Smooth muscle cell (in vitro differentiated cells): Measurements from ENCODE around the gene DAAM1. TPM values are rescaled to one million over a fixed set of nuclear protein-coding genes. Genes with fewer than 3 reads are reported as not detected.

Experiments
- DNase-seq: peaks from one replicate; lab custom pipeline; 2025; ENCODE audit not compliant: unreplicated experiment; lab: John Stamatoyannopoulos, UW
- H2AFZ ChIP-seq: fragments of 200-600 bp; sonication (generic); 2 replicates; pipeline ENCODE4 v1.6.0; 2016; ENCODE audit warnings: antibody characterized with exemption, low read depth, mild to moderate bottlenecking
- H3F3A ChIP-seq: fragments of 200-600 bp; sonication (generic); 2 replicates; pipeline ENCODE4 v1.6.0; 2017; ENCODE audit warnings: antibody characterized with exemption, low read depth
- H3K27ac ChIP-seq: fragments of 200-600 bp; sonication (generic); 2 replicates; pipeline ENCODE4 v1.5.1; 2016; ENCODE audit warnings: low read depth, mild to moderate bottlenecking
- H3K27me3 ChIP-seq: fragments of 200-600 bp; sonication (generic); 2 replicates; pipeline ENCODE4 v1.6.1; 2016; ENCODE audit warnings: low read depth, mild to moderate bottlenecking
- H3K36me3 ChIP-seq: fragments of 200-600 bp; sonication (generic); 2 replicates; pipeline ENCODE4 v1.5.1; 2016; ENCODE audit warnings: low read depth
- H3K4me1 ChIP-seq: fragments of 200-600 bp; sonication (generic); 2 replicates; pipeline ENCODE4 v1.5.1; 2016; ENCODE audit warnings: low read depth
- H3K4me2 ChIP-seq: fragments of 200-600 bp; sonication (generic); 2 replicates; pipeline ENCODE4 v1.6.0; 2016; ENCODE audit warnings: mild to moderate bottlenecking
- H3K4me3 ChIP-seq: fragments of 200-600 bp; sonication (generic); 2 replicates; pipeline ENCODE4 v1.5.1; 2016; ENCODE audit warnings: mild to moderate bottlenecking
- H3K79me2 ChIP-seq: fragments of 200-600 bp; sonication (generic); 2 replicates; pipeline ENCODE4 v1.6.0; 2016; ENCODE audit warnings: low read depth, mild to moderate bottlenecking
- H3K9ac ChIP-seq: fragments of 200-600 bp; sonication (generic); 2 replicates; pipeline ENCODE4 v1.6.0; 2016; ENCODE audit warnings: low read depth
- H3K9me3 ChIP-seq: fragments of 200-600 bp; sonication (generic); replicated peaks from 2 replicates; pipeline ENCODE4 v1.5.1; 2016; ENCODE audit warnings: low read depth
- H4K20me1 ChIP-seq: fragments of 200-600 bp; sonication (generic); 2 replicates; pipeline ENCODE4 v1.6.0; 2016; ENCODE audit warnings: low read depth
- CTCF ChIP-seq: fragments of 200-600 bp; sonication (generic); IDR thresholded peaks from 2 replicates; pipeline ENCODE4 v1.5.1; 2017; ENCODE audit warnings: borderline replicate concordance, mild to moderate bottlenecking, antibody characterized with exemption; ENCODE audit not compliant: insufficient read depth, poor library complexity, severe bottlenecking
- WGBS: methylation state at CpG from one replicate; pipeline ENCODE4 v1.1.7; 2016; ENCODE audit warnings: low lambda C conversion rate; 5-methylcytosine and 5-hydroxymethylcytosine counted together
- polyA plus RNA-seq: library from polyadenylated mRNA; unstranded; fragments of >200 nt; fragmentation: Nextera tagmentation; extraction: Ambion mirVana; gene quantifications from 2 replicates; pipeline ENCODE4 v1.2.1, GENCODE V29; 2016
- total RNA-seq: library from RNA; depleted of rRNA; stranded (reverse); fragments of >200 nt; gene quantifications from 2 replicates; pipeline ENCODE4 v1.2.3, GENCODE V29; 2014

The DAAM1 gene
- total and polyA plus RNA-seq, 2 experiments from 2014 or later = 10.9 to 46.4 TPM

- 15% methylated on average over 6 of the region's 6 CpGs for WGBS
- peaks cover 11% of the 10 kb centered on the region for H3K4me1 ChIP-seq
- H3F3A ChIP-seq = no peaks in the 10 kb centered on the region
- DNase-seq = no peak
- H3K4me3 ChIP-seq = peak overlapping the region; percentile 92
- no peaks in the 10 kb centered on the region for H3K27me3 ChIP-seq
- H3K9ac ChIP-seq = peak overlapping the region; percentile 91
- peak overlapping the region; percentile 96 for H3K4me2 ChIP-seq
- H3K9me3 ChIP-seq = no peaks in the 10 kb centered on the region
- H2AFZ ChIP-seq = peak overlapping the region; percentile 94
- peak overlapping the region; percentile 91 for H3K27ac ChIP-seq
- no peaks in the 10 kb centered on the region for H3K36me3 ChIP-seq
- TF ChIP-seq CTCF = no peak
- peaks cover 48% of the 10 kb centered on the region for H3K79me2 ChIP-seq
- peaks cover 45% of the 10 kb centered on the region for H4K20me1 ChIP-seq
Observed at GRCh38 chr14:59190372-59190771, 1.9 kb downstream of the DAAM1 start.

- no peak for DNase-seq
- Histone ChIP-seq H4K20me1 (peaks cover 85% of the 10 kb centered on the region), H3K36me3 (no peaks in the 10 kb centered on the region), H3K9ac (no peak overlapping the region), H3K79me2 (peaks cover 91% of the 10 kb centered on the region), H3K9me3 (no peaks in the 10 kb centered on the region), H3K4me2 (no peak overlapping the region), H3F3A (no peaks in the 10 kb centered on the region), H3K27ac (no peak overlapping the region), H3K27me3 (no peaks in the 10 kb centered on the region), H2AFZ (no peak overlapping the region), H3K4me1 (peaks cover 15% of the 10 kb centered on the region), H3K4me3 (no peak overlapping the region)
- TF ChIP-seq CTCF = no peak
- 90% methylated on average over 2 of the region's 2 CpGs for WGBS
Observed at GRCh38 chr14:59195912-59196311, 7.4 kb downstream of the DAAM1 start.

GRCh38 chr14:59197695-59198262 lies 9.3 kb downstream of the DAAM1 start:
- no peaks in the 10 kb centered on the region for H3K9me3 ChIP-seq
- no peak for DNase-seq
- peaks cover 86% of the 10 kb centered on the region for H4K20me1 ChIP-seq
- H3F3A ChIP-seq = no peaks in the 10 kb centered on the region
- no peaks in the 10 kb centered on the region for H3K36me3 ChIP-seq
- H3K27me3 ChIP-seq = no peaks in the 10 kb centered on the region
- TF ChIP-seq CTCF = no peak
- no peak overlapping the region for H3K27ac ChIP-seq
- H3K4me2 ChIP-seq = no peak overlapping the region
- 42% methylated on average over 5 of the region's 5 CpGs for WGBS
- no peak overlapping the region for H2AFZ ChIP-seq
- H3K79me2 ChIP-seq = peaks cover 86% of the 10 kb centered on the region
- H3K9ac ChIP-seq = no peak overlapping the region
- H3K4me3 ChIP-seq = no peak overlapping the region
- peaks cover 13% of the 10 kb centered on the region for H3K4me1 ChIP-seq

- Histone ChIP-seq H3F3A (no peaks in the 10 kb centered on the region), H3K27me3 (no peaks in the 10 kb centered on the region), H2AFZ (no peak overlapping the region), H3K4me2 (no peak overlapping the region), H3K27ac (no peak overlapping the region), H3K9ac (no peak overlapping the region), H3K9me3 (no peaks in the 10 kb centered on the region), H4K20me1 (peaks cover 87% of the 10 kb centered on the region), H3K4me3 (no peak overlapping the region), H3K4me1 (peaks cover 13% of the 10 kb centered on the region), H3K79me2 (peaks cover 87% of the 10 kb centered on the region), H3K36me3 (no peaks in the 10 kb centered on the region)
- WGBS = 71% methylated on average over 5 of the region's 5 CpGs
- DNase-seq = no peak
- TF ChIP-seq CTCF = peak; percentile 12
Observed at GRCh38 chr14:59199205-59199604, 10.7 kb downstream of the DAAM1 start.
